GM19468 (cell line): ENCODE results near the gene ANKRD36.
"Not testable (repeated sequence)": the region's sequence is repeated elsewhere in the genome, so short reads cannot be mapped to it uniquely, and the experiment has no call there.

Experiments used
- ATAC-seq: cut with Tn5 transposase; IDR thresholded peaks from one replicate; pipeline ENCODE4 v1.9.1; 2021; ENCODE audit warnings: mild to moderate bottlenecking, moderate library complexity, moderate number of reproducible peaks; ENCODE audit not compliant: unreplicated experiment; ENCODE audit errors: extremely low read depth

Gene ANKRD36

DNA sequence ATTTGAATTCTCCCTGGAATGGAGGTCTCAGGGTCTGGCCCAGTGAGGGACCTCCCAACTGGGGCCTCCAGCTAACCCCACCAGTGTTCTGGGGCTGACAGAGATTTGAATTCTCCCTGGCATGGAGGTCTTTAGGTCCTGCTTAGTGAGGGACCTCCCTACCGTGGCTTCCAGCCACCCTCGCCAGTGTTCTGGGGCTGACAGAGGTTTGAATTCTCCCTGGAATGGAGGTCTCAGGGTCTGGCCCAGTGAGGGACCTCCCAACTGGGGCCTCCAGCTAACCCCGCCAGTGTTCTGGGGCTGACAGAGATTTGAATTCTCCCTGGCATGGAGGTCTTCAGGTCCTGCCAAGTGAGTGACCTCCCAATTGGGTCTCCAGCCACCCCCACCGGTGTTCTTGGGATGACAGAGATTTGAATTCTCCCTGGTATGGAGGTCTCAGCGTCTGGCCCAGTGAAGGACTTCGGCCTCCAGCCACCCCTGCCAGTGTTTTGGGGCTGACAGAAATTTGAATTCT is 155.2 kb downstream of the ANKRD36 start:
- ATAC-seq: not testable (repeated sequence)

DNA sequence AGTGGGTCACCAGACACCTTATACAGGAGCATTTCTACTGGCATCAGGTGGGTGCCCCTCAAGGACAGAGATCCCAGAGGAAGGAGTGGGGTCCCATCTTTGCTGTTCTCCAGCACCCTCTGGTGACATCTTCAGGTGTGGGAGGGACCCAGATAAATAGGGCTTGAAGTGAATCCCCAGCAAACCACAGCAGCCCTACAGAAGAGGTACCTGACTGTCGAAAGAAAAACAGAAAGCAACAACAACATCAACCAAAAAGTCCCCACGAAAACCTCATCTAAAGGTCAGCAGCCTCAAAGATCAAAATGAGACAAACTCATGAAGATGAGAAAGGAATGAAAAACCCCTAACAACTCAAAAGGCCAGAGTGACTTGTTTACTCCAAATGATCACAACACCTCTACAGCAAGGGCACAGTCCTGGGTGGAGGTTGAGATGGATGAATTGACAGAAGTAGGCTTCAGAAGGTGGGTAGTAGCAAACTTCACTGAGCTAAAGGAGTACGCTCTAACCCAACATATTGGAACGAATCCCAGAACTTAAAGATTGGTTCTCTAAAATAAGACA is 163.4 kb downstream of the ANKRD36 start:
- ATAC-seq: not testable (repeated sequence)

DNA sequence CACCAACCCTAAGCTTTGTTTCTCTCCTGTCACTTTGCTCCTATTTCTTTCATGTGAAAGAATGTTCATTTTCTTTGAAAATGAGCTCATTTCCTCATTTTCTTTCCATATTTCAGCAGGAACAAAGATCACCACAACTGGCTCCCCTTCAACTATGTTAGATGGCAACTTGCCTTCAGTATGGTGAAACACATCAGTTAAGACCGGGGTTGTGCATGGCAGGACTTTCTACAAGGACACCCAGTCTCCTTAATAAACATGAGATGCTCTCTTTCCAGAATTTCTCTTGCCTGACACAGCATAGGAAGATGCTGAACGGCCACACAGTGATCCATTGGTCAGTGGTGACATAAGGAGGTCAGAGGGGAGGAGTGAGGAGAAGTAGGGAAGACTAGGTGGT is 172.2 kb downstream of the ANKRD36 start:
- not testable (repeated sequence) for ATAC-seq

DNA sequence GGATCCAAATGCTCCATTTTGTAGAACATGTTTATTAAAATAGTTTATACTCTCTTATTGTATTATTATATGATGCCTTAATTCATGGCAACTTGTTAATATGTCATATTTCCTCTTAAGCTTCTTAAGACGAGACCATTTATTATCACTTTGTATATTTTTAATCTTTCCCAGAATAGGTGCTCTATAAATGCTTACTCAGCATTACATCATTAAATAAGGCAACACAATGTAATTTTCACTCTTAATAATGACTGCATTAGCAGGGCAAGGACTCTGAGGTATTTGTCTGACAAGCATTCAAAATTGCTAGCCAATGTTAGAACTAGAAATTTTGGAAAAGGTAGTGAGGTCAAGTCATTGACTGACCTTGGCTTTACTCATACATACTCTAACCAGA is 180.7 kb downstream of the ANKRD36 start:
- ATAC-seq: not testable (repeated sequence)
